ENCODE results near the gene LOC128125822.
A peak's percentile ranks its signal among the peaks of the same experiment; 100 is the strongest.

Gene LOC128125822

GRCh38 chr6:63573076-63573898 is 1.0 kb downstream of the LOC128125822 start:
- CTCF ChIA-PET: interaction anchor here (1.3 to 1.6 kb wide), 2 partner anchors 25 to 220 kb away, joined by 6 to 7 read pairs; no protein-coding TSS in a partner anchor
- in situ Hi-C loops (cut with HindIII; ENCODE audit: low pct_unique_long_range_greater_than_20kb, low sequenced_read_pairs): loop anchor here (5.0 kb wide), 1 partner anchor 46 kb away; no protein-coding TSS in a partner anchor
- H3K9me3 ChIP-seq (ENCODE audit: control insufficient read depth, insufficient read depth, low read depth, low read length): no peaks in the 10 kb centered on the region
- peaks cover 19% of the 10 kb centered on the region for H3K36me3 ChIP-seq (ENCODE audit: control insufficient read depth, insufficient read depth, low read length)
- intact Hi-C loops (cut with micrococcal nuclease; ENCODE audit: unreplicated experiment): loop anchor here (5.0 kb wide), 1 partner anchor 221 kb away; no protein-coding TSS in a partner anchor
- POLR2A ChIA-PET: interaction anchor here (1.5 kb wide), 1 partner anchor 11 kb away, joined by 4 read pairs; no protein-coding TSS in a partner anchor
- TF ChIP-seq CTCF (IDR thresholded peaks at IDR 0.05) (no peak), REST (IDR thresholded peaks at IDR 0.05; ENCODE audit: insufficient read depth in 1 of 2, low read depth in 2 of 2, low read length in 1 of 2) (no peak), TCF7L2 (IDR thresholded peaks at IDR 0.05; ENCODE audit: low read depth, low read length) (no peak), POLR2AphosphoS5 (IDR thresholded peaks at IDR 0.05; ENCODE audit: low read depth, low read length) (0 out of 2 replicates have a peak, but pooled peaks have one; percentile 44), SIN3A (IDR thresholded peaks at IDR 0.05; ENCODE audit: borderline replicate concordance, insufficient read depth, low read depth, low read length) (peak; percentile 71; the same call in 1 of the 2 replicates)
- no TSS peak for BruUV-seq (replicated peaks)
- DNase-seq (ENCODE audit: low read depth, low spot score): no peak
- H3K4me3 ChIP-seq (ENCODE audit: low read depth in 2 of 2, low read length in 2 of 2): peak overlapping the region; percentile 82 to 85
- peaks cover 22% of the 10 kb centered on the region for H3K4me1 ChIP-seq (ENCODE audit: control insufficient read depth, insufficient read depth, low read length)
- H3K27me3 ChIP-seq (ENCODE audit: control insufficient read depth, insufficient read depth, low read length): no peaks in the 10 kb centered on the region; the same call in 1 of the 2 replicates
- peak overlapping the region; percentile 92 for H3K27ac ChIP-seq (ENCODE audit: low read length)
- ATAC-seq: peak; percentile 55

- ATAC-seq (peak; percentile 22), DNase-seq (ENCODE audit: low read depth, low spot score) (no peak)
- ChIA-PET CTCF (interaction anchor here (1.3 to 1.6 kb wide), 2 partner anchors 24 to 221 kb away, joined by 6 to 7 read pairs; no protein-coding TSS in a partner anchor), POLR2A (interaction anchor here (1.5 kb wide), 1 partner anchor 10 kb away, joined by 4 read pairs; no protein-coding TSS in a partner anchor)
- in situ Hi-C loops (cut with HindIII; ENCODE audit: low pct_unique_long_range_greater_than_20kb, low sequenced_read_pairs): loop anchor here (5.0 kb wide), 1 partner anchor 47 kb away; no protein-coding TSS in a partner anchor
- Histone ChIP-seq H3K9me3 (ENCODE audit: control insufficient read depth, insufficient read depth, low read depth, low read length) (no peaks in the 10 kb centered on the region), H3K27ac (ENCODE audit: low read length) (peak overlapping the region; percentile 92), H3K27me3 (ENCODE audit: control insufficient read depth, insufficient read depth, low read length) (no peaks in the 10 kb centered on the region; the same call in 1 of the 2 replicates), H3K4me3 (ENCODE audit: low read depth in 2 of 2, low read length in 2 of 2) (peak overlapping the region; percentile 82 to 85), H3K4me1 (ENCODE audit: control insufficient read depth, insufficient read depth, low read length) (peaks cover 22% of the 10 kb centered on the region), H3K36me3 (ENCODE audit: control insufficient read depth, insufficient read depth, low read length) (peaks cover 26% of the 10 kb centered on the region)
- intact Hi-C loops (cut with micrococcal nuclease; ENCODE audit: unreplicated experiment): loop anchor here (5.0 kb wide), 1 partner anchor 222 kb away; no protein-coding TSS in a partner anchor
- TF ChIP-seq CTCF (IDR thresholded peaks at IDR 0.05) (peak; percentile 89), REST (IDR thresholded peaks at IDR 0.05; ENCODE audit: insufficient read depth in 1 of 2, low read depth in 2 of 2, low read length in 1 of 2) (no peak)
- BruUV-seq (replicated peaks): TSS peak; percentile 66
Observed at GRCh38 chr6:63573899-63574553, 1.7 kb downstream of the LOC128125822 start.
